Mesothelial cell of epicardium (in vitro differentiated cells): ENCODE data around the gene UBE2D4. TPM values are rescaled to one million over a fixed set of nuclear protein-coding genes. Genes with fewer than 3 reads are reported as not detected.
A peak's percentile ranks its signal among the peaks of the same experiment; 100 is the strongest.

Source experiments
- DNase-seq, 2 experiments: peaks; one replicate each; pipeline ENCODE4 v3.0.0; 2021; ENCODE audit warnings: low spot score in 2 of 2; ENCODE audit not compliant: unreplicated experiment in 2 of 2
- H3K27ac Mint-ChIP-seq: 2 replicates; pipeline ENCODE4 v1.8.0; 2021; ENCODE audit warnings: mixed read lengths
- H3K27me3 Mint-ChIP-seq: 2 replicates; pipeline ENCODE4 v1.8.0; 2021; ENCODE audit warnings: low read depth, mixed read lengths
- H3K36me3 Mint-ChIP-seq: 2 replicates; pipeline ENCODE4 v1.8.0; 2021; ENCODE audit warnings: mixed read lengths
- H3K4me1 Mint-ChIP-seq: 2 replicates; pipeline ENCODE4 v1.8.0; 2021; ENCODE audit warnings: mixed read lengths
- H3K4me3 Mint-ChIP-seq: 2 replicates; pipeline ENCODE4 v1.8.0; 2021; ENCODE audit warnings: mild to moderate bottlenecking, moderate library complexity, mixed read lengths
- H3K9me3 Mint-ChIP-seq: 2 replicates; pipeline ENCODE4 v1.8.0; 2021; ENCODE audit warnings: mixed read lengths
- CTCF ChIP-seq: fragments of 200-600 bp; sonication (generic); IDR thresholded peaks from one replicate; pipeline ENCODE4 v1.5.0; 2021; ENCODE audit warnings: antibody characterized with exemption; ENCODE audit not compliant: unreplicated experiment
- total RNA-seq: library from RNA; stranded (reverse); gene quantifications from 3 replicates; pipeline ENCODE4 v1.2.1, GENCODE V29; 2021

The UBE2D4 gene
- total RNA-seq, 1 donor from 2014 or later, result 10.1 TPM

GRCh38 chr7:43921423-43921822 lies 4.8 kb upstream of the UBE2D4 start:
- Mint-ChIP-seq H3K4me1 (peaks cover 9% of the 10 kb centered on the region), H3K27ac (no peak overlapping the region), H3K27me3 (no peaks in the 10 kb centered on the region), H3K9me3 (no peaks in the 10 kb centered on the region), H3K4me3 (no peak overlapping the region), H3K36me3 (peaks cover 10% of the 10 kb centered on the region)
- no peak for DNase-seq
- no peak for TF ChIP-seq CTCF

- no peak for DNase-seq
- Mint-ChIP-seq H3K36me3 (peaks cover 9% of the 10 kb centered on the region), H3K27ac (no peak overlapping the region), H3K4me3 (no peak overlapping the region), H3K4me1 (peaks cover 12% of the 10 kb centered on the region), H3K27me3 (no peaks in the 10 kb centered on the region), H3K9me3 (no peaks in the 10 kb centered on the region)
- no peak for TF ChIP-seq CTCF
These were observed 3.5 kb upstream of the UBE2D4 start for GRCh38 chr7:43922726-43923125.

GRCh38 chr7:43926798-43927123 lies 525 bp downstream of the UBE2D4 start:
- Mint-ChIP-seq H3K36me3 (no peaks in the 10 kb centered on the region), H3K27ac (peak overlapping the region; percentile 90), H3K4me3 (peak overlapping the region; percentile 71), H3K9me3 (no peaks in the 10 kb centered on the region), H3K4me1 (peaks cover 12% of the 10 kb centered on the region), H3K27me3 (no peaks in the 10 kb centered on the region)
- TF ChIP-seq CTCF, result no peak
- DNase-seq, result no peak

GRCh38 chr7:43927810-43928209 lies 1.6 kb downstream of the UBE2D4 start:
- Mint-ChIP-seq H3K4me1 (peaks cover 12% of the 10 kb centered on the region), H3K9me3 (no peaks in the 10 kb centered on the region), H3K36me3 (no peaks in the 10 kb centered on the region), H3K27me3 (no peaks in the 10 kb centered on the region), H3K27ac (no peak overlapping the region), H3K4me3 (no peak overlapping the region)
- TF ChIP-seq CTCF, result no peak
- no peak for DNase-seq

- no peak for TF ChIP-seq CTCF
- H3K4me3 Mint-ChIP-seq, result no peak overlapping the region
- DNase-seq, result no peak
- H3K27ac Mint-ChIP-seq, result no peak overlapping the region
- no peaks in the 10 kb centered on the region for H3K36me3 Mint-ChIP-seq
- H3K9me3 Mint-ChIP-seq, result no peaks in the 10 kb centered on the region
- peaks cover 10% of the 10 kb centered on the region for H3K4me1 Mint-ChIP-seq
- no peaks in the 10 kb centered on the region for H3K27me3 Mint-ChIP-seq
These were observed 3.6 kb downstream of the UBE2D4 start for GRCh38 chr7:43929529-43930457.
